LNCaP clone FGC (cell line): ENCODE data around the gene CA10.

Source experiments
- DNase-seq: peaks from one replicate; pipeline ENCODE4 v3.0.0-alpha.2; 2011; ENCODE audit warnings: low read depth
- H3K4me3 ChIP-seq: 2 replicates; pipeline ENCODE4 v1.5.1; 2011; ENCODE audit warnings: mild to moderate bottlenecking, low read depth, low read length, control low read depth
- CTCF ChIP-seq: IDR thresholded peaks from 2 replicates; pipeline ENCODE4 v1.5.1; 2012; ENCODE audit warnings: mild to moderate bottlenecking; ENCODE audit not compliant: control insufficient read depth, insufficient read depth; ENCODE audit errors: extremely low read depth

CA10 gene

GRCh38 chr17:51646539-51646938 is 512.0 kb downstream of the CA10 start:
- H3K4me3 ChIP-seq = no peak overlapping the region
- no peak for DNase-seq
- TF ChIP-seq CTCF = no peak

GRCh38 chr17:51645056-51645455 is 513.5 kb downstream of the CA10 start:
- DNase-seq = no peak
- no peak overlapping the region for H3K4me3 ChIP-seq
- TF ChIP-seq CTCF = no peak

- no peak overlapping the region for H3K4me3 ChIP-seq
- no peak for TF ChIP-seq CTCF
- no peak for DNase-seq
Observed at GRCh38 chr17:51643702-51644490, 514.6 kb downstream of the CA10 start.

GRCh38 chr17:51642029-51642428 is 516.5 kb downstream of the CA10 start:
- H3K4me3 ChIP-seq = no peak overlapping the region
- no peak for TF ChIP-seq CTCF
- DNase-seq = no peak

GRCh38 chr17:51640108-51640622 is 518.3 kb downstream of the CA10 start:
- H3K4me3 ChIP-seq = no peak overlapping the region
- peak; percentile 50 for TF ChIP-seq CTCF
- DNase-seq = peak; percentile 17

GRCh38 chr17:51638971-51639370 is 519.5 kb downstream of the CA10 start:
- no peak overlapping the region for H3K4me3 ChIP-seq
- TF ChIP-seq CTCF = no peak
- DNase-seq = no peak

GRCh38 chr17:51636291-51636690 is 522.2 kb downstream of the CA10 start:
- no peak for TF ChIP-seq CTCF
- DNase-seq = no peak
- H3K4me3 ChIP-seq = no peak overlapping the region
